Stimulated activated CD8-positive, alpha-beta memory T cell treated with anti-CD3 and anti-CD28 coated beads, Interleukin-7, amount 100 ng/mL, for 1 hour (primary cell): ENCODE measurements around the gene ORC6.
A peak's percentile ranks its signal among the peaks of the same experiment; 100 is the strongest.
"Not testable (repeated sequence)": the region's sequence is repeated elsewhere in the genome, so short reads cannot be mapped to it uniquely, and the experiment has no call there.

ENCODE experiments used
- DNase-seq, 2 donors: peaks; one replicate each; pipeline ENCODE4 v3.0.0-alpha.2; 2020; ENCODE audit warnings: low read depth in 2 of 2

The ORC6 gene, protein sequence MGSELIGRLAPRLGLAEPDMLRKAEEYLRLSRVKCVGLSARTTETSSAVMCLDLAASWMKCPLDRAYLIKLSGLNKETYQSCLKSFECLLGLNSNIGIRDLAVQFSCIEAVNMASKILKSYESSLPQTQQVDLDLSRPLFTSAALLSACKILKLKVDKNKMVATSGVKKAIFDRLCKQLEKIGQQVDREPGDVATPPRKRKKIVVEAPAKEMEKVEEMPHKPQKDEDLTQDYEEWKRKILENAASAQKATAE

DNA sequence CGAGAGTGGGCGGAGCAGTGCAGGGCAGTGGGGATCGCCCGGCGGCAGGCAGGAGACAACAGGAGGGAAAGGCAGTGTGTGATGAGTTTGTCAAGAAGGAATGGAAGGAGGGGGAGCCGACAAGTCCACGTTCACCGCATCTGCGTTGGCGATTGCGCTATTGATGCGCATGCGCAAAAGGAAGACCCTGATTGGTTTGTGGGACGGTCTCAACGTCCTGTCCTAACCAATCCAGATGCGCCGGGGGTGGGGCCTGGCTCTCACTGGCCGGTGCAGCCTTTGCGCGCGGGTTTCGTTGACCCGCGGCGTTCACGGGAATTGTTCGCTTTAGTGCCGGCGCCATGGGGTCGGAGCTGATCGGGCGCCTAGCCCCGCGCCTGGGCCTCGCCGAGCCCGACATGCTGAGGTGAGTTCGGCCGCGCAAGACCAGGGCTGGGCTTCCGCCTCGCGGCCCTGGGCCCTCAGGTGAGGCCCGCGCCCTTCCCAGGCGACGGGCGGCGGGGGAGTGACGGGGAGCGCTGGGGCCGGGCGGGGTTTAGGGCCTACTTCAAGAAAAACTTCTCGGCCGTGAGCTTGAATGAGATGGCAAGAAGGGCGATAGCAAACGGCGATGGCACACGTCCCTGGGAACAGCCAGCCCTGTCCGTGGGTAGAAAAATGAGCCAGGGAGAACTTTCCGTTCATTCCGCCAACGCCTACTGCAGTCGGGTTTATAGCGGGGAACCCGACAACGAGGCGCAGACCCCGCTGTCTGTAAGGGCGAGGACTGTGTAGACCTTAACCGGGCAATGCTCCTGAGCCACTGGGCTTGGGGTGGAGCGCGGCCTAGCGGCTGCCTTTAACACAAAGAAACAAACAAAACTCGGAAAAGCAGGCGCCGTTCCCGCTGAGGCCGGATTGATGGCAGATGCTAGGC lies at the start of gene ORC6:
Gene ORC6, plus strand, starts transcription at position 295 of the 916 bp plus-strand sequence. Its CDS starts 47 bp downstream, at position 342.
- peak; percentile 88 to 95 for DNase-seq

DNA sequence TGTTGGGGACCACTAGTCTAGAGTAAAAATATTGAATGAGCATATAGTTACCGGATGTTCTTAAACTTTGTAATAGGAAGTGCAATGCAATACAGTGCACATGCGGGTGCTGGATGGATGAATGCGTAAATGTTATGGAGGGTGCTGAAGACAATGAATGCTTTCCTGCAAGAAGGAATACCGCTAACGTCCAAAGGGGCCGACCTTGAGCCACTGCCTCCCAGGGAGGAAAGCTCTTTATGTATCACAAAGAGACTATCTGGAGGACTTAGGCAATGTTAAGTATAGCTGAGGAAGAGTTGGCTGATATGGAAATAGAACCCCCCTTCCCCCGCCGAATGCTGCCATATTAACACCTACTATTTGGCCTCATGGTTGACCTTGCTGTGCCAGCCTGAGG lies 40.8 kb upstream of the ORC6 start:
- no peak for DNase-seq

DNA sequence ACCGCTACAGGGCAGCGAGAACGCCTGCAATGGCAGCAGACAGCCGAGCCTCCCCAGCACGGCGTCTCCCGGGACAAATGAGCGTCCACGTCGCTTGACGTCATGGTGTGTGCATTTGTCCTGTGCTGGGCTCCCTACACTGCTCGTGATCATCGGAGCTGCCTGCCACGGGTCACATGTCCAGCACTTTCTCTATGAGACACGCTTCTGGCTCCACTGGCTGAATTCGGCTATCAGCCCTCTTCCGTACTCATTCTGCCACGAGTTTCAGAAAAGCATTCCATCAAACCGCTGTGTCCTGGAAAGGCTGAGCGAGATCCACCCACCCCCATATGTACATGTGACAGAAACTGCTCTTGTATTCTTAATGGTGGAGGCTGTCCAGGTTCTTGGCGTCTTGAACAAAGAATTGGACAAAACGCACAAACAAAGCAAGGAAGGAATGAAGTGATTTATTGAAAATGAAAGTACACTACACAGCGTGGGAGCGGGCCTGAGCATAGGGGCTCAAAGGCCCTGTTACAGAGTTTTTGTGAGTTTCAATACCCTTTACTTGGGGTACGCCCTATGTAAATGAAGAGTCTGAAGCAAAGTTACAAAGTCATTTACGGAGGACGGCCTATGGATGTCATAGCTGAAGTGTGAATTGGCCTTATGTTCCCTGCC lies 39.7 kb upstream of the ORC6 start:
- no peak for DNase-seq

DNA sequence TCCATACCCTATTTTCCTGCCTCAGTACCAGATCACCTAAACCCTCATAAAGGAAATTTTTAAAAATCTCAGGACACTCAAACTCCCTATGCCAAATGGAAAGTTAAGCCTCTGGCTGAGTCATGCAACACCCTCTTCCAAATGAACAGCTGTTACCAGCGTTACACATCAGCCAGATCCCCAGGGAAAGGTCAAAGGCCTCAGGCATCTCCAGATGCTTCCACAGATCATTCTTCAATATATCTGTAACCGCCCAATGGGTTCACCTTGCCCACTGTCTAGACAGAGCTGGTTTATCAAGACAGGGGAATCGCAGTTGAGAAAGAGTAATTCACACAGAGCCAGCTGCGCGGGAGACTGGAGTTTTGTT lies 39.2 kb upstream of the ORC6 start:
- no peak for DNase-seq

DNA sequence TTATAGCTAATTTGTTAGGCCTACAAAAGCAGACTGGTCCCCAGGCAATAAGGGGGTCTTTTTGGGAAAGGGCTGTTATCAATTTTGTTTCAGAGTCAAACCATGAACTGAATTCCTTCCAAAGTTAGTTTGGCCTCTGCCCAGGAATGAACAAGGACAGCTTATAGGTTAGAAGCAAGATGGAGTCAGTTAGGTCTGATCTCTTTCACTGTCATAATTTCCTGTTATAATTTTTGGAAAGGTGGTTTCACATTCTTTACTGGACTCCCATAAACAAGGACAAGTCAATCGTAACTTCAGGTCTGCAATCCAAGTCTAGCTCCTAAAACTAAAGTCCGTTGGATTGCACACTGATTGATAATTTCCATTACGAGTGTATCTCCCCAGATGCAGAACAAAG lies 38.2 kb upstream of the ORC6 start:
- DNase-seq: no peak

DNA sequence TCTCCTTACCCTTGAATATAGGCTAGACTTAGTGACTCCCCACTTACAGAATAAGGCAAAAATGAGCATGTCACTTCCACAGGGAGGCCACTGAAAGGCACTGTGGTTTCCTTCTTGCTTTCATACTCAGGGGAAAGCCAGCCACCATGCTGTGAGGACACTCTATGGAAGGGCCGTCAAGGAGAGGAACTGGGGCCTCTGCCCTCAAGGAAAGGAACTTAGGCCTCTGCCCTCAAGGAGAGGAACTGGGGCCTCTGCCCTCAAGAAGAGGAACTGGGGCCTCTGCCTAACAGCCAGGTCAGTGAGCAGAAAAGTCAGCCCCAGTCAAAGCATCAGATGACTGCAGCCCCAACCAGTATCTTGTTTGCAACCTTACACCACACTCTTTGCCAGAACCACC lies 30.5 kb upstream of the ORC6 start:
- DNase-seq: no peak

DNA sequence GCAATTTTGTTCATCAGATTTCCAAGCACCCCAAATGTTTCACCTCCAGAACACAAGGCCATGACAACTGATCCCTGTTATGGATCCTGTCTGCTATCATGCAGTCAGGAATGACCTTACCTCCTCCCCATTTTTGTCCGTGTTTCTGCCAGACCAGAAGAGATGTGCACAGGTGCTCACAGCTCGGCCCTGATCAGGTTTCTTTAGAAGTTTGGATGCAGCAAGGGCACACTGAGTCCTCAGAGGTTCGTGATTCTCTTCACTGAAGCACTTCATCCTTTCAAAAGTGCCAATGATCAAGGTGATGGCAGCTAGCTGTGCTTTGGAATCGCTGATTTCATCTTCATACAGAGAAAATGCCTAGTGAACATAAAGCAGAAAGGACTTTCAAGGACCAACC lies 27.3 kb upstream of the ORC6 start:
- no peak for DNase-seq

DNA sequence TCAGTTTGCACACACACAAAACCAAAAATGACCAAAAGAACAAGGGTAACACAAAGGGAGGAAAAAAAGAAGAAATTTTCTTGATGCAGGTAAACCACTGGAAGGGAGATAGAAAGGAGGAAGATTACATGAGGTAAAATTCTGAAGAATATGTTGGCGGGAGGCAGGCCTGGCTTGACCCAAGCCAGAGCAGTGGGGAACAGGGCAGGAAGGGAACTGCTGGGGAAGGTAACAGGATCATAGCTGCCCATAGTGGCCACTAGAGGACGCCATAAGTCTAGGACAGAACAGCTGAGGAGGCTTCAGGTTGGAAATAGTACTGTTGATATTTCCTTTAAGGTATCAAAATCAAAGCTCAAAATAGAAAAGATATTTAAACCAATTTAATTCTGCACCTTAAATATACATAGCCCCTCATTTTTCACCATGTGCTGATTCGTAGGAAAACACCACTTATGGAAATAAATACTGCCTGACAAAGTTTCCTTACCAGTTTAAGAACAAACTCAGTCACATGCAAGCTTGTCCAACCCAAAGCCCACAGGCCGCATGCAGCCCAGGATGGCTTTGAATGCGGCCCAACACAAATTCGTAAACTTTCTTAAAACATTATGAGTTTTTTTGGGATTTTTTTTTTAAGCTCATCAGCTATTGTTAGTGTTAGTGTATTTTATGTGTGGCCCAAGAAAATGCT lies 16.0 kb upstream of the ORC6 start:
- DNase-seq: no peak

DNA sequence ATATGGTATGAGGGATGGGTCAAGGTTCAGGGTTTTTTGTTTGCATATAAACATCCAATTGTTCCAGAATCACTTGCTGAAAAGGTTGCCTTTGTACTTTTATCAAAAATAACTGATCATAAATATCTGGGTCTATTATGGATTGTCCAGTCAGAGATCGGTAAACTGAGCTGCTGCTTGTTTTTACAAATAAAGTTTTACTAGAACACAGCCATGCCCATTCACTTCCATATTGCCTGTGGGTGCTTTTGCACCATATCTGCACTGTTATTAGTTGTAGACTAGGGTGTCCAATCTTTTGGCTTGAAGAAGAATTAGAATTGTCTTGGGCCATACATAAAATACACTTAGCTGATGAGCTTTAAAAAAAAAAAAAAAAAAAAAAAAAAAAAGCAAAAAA lies 11.5 kb upstream of the ORC6 start:
- DNase-seq: not testable (repeated sequence)

DNA sequence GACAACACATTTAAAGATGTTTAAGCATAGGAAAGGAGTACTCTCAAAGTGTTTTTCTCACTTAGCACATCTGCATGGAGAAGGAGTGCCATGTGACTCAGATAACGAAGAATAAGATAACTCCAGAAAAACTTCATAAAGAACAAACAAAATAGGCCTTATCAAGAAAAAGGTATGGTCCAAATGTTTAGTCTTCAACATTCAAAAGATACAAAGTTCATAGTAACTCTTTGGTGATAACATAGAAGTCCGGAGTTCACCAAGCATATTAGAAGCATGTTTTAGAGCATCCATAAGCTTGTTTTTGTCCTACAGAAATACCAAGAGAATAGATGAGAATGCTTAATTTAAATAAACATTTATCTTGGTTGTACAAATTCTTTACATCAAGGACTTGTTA lies 7.6 kb upstream of the ORC6 start:
- DNase-seq: not testable (repeated sequence)

DNA sequence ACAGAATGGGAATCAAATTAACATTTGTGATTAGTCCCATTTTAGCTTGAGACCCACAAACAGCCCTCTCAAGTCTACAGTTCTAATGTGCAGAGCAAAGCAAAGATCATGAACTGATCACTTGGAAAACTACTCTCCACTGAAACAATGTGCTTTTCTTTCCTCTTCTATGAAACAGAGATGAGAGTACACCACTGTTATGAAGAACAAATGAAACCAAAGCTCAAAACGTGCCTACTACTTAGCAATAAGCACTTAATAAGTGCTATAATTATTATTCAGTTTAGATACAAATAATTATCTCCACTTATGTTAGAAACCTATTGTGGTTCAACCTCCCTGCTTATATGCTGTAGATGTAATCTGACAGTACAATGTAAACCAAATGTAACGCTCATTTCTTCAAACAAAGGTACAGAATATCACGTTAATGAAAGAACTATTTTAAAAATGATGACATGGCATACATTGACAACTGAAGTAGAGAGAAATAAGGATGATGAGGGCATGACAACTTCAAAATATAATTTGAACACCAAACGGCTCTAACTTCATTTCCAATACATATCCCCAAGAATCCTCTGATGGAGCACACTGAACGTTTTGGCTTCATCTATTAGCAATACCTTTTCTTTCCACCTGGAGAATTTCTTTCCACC lies 2.5 kb upstream of the ORC6 start:
- no peak for DNase-seq

DNA sequence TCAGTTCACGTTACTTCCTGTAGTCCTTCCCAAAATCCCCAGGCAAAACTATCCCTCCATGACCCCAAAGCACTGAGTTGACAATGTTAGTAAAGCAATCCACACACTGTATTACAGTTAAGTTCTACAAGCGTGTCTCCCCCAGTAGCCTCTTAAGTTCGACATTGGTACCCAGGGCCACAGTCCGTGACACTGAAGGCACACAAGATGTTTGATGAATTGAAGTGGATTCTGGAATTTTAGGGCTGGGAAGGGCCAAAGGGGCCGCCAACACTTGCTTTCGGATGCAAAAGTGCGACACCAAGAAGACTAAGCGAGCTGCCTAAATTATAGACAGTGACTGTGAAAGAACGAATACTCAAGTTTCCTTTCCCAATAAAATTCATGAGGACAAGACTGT lies 2.0 kb upstream of the ORC6 start:
- DNase-seq: no peak

DNA sequence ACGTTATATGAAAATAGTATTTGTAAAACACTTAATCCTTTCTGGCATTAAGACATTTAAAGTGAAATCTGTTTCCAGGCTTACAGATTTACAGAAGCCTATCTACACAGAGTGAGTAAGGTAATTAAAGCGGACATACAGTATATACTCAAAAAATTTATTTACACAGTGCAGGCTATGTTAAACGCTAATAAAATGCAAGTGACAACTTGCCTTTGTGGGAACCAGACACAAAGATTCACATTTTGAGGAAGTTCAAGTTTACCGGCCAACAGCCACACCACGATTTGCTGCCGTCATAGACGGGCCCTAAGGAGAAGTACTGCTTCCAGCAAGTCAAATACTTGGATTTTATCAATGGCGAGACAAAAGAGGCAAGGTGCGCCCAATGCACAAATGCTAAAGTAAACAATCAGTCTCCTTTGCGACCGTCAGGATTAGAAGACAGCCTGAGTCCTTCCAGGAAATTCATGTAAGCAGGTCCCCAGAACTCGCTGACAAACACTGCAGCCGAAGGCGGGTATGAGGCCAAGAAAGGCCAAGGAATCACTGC lies 1.3 kb upstream of the ORC6 start:
- DNase-seq: no peak

DNA sequence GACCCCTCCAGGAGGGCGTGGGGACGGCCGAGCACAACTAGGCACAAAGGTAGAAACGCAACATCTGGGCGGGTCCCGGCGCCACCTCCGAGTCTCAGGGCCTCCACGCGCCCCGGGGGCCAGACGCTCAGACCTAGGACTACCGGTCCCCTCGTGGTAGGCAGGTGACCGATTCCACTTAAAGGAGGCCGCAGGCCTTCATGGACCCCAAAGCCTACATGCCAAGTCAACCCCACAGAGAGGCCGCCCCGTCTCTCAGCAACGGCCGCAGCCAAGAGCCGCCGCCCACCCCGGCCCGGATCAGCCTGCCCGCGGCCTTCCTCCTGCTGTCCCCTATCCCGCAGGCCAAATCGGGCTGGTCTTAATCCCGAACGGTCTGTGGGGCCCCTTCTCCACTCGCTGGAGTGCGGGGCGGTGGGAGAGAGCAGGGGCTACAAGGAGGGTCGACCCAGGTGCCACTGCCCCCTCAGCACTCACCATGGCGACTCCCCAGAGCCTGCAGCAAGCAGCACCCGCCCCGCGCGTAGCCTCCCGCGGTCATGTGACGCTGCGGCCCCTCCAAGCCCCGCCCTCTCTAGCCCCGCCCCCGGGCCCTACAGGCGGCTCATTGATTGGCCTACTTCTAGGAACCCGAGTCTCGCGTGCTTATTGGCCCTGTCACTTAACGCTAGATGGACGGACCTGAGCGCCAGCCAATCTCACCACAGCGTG lies 650 bp upstream of the ORC6 start, which contains the start of gene VPS35:
Gene VPS35, minus strand, starts transcription at position 525 of the 711 bp plus-strand sequence. Its CDS starts 45 bp downstream, at position 480.
- DNase-seq: peak; percentile 99 to 100

DNA sequence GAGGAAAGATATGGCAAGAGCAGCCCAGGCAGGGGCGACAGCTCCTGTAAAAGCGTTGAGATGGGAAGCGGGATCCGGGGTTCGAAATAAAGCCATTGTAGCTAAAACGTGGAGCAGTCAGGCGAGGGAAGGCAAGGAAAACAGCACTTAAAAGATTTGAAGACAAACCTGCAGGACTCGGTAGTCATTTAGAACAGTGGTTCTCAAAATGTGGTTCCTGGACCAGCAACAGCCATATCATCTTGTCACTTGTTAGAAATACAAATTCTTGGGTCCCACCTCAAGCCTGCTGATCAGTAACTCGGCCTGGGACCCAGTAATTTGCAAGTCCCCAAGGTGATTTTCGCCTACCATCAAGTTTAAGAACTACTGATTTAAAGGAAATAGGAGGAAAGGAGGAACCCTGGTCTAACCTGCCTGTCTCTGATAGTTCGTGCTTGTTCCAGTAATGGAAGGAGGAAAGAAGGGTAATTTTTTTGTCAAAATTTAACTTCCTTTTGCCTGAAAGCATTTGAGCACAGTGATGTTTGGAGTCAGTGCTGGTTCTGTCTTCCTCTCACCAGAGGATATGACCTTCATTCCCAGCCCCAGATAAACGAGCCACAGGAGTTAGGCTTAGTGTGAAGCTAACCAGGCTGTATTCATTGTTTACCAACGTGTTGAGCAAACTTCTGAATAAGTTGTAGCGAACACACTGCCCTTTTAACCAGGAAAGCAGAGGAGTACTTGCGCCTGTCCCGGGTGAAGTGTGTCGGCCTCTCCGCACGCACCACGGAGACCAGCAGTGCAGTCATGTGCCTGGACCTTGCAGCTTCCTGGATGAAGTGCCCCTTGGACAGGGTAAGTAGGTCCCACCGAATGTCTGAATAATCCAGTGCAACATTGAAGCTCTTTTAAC lies 1.1 kb downstream of the ORC6 start:
- no peak for DNase-seq

DNA sequence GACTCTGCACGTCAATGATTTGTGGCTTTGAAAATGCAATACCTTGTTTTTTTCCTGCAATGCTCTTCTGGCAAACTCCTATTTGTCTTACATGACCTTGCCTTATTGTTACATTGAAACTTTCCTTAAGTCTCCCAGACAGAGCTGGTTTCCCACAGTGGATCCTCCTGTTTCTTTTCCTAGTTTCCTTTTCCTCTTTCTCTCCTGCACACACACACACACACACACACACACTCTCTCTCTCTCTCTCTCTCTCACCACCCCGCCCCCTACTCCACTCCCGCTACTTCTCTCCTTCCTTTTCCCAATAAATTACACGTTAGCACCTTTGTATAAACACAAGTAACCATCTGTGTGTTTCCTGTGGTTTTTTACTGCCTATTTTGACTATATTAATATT lies 2.3 kb downstream of the ORC6 start:
- no peak for DNase-seq

DNA sequence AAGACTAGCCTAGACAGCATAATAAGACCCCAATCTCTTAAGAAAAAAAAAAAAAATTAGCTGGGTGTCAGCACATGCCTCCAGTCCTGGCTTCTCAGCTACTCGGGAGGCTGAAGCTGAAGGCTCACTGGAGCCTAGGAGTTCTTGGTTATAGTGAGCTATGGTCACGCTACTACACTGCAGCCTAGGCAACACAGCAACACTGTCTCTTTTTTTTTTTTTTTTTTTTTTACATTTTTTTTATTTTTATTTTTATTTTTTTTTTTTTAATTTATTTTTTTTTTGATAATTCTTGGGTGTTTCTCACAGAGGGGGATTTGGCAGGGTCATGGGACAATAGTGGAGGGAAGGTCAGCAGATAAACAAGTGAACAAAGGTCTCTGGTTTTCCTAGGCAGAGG lies 4.1 kb downstream of the ORC6 start:
- DNase-seq: no peak

DNA sequence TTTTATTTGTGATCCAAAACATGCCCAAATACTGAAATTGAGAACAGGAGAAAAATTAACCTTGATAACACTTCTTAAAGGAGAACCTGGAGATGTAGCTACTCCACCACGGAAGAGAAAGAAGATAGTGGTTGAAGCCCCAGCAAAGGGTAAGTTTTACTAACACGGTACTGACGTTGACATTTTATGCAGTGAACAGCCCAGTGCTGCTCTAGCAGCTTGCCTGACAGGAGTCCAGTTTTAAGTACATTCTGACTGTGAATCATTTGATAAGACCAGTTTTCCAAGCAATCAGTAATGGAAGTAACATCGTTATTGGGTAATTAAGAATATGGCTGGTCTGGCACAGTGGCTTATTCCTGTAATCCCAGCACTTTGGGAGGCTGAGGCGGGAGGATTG lies 6.5 kb downstream of the ORC6 start:
- DNase-seq: no peak

DNA sequence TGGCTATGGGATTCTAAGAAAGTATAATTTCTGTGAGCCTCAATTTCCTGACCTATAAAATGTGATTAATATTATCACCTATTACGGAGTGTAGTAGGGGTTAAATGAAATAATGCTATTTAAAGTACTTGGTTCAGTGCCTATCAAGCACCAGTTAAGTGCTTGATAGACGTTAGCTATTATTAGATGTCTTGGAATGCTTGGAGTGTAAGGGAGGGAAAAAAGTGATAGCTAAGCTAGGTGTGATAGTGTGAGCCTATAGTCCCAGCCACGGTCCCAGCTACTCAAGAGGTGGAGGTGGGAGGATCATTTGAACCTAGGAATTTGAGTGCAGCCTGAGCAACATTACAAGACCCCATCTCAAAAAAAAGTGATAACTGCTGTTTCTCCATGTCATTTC lies 7.5 kb downstream of the ORC6 start:
- no peak for DNase-seq
